HG03025 (cell line): Measurements from ENCODE around the gene SLC22A8.
"Not testable (repeated sequence)": the region's sequence is repeated elsewhere in the genome, so short reads cannot be mapped to it uniquely, and the experiment has no call there.

Experiments used
- ATAC-seq: cut with Tn5 transposase; IDR thresholded peaks from one replicate; pipeline ENCODE4 v1.9.1; 2021; ENCODE audit warnings: mild to moderate bottlenecking, moderate library complexity; ENCODE audit not compliant: unreplicated experiment, low FRiP score

Gene SLC22A8

GRCh38 chr11:63015521-63016215, at the start of gene SLC22A8:
Gene SLC22A8, minus strand, starts transcription at chr11:63015841. Its CDS starts 883 bp downstream, at chr11:63014958.
- ATAC-seq, result no peak

GRCh38 chr11:63046203-63046602, 30.6 kb upstream of the SLC22A8 start:
- ATAC-seq, result not testable (repeated sequence)

GRCh38 chr11:63042596-63042995, 27.0 kb upstream of the SLC22A8 start:
- ATAC-seq, result no peak

GRCh38 chr11:63032457-63032856, 16.8 kb upstream of the SLC22A8 start:
- no peak for ATAC-seq

GRCh38 chr11:63023841-63024648, 8.4 kb upstream of the SLC22A8 start:
- no peak for ATAC-seq

- ATAC-seq, result no peak
These were observed 7.7 kb upstream of the SLC22A8 start for GRCh38 chr11:63023222-63023814.

- ATAC-seq, result no peak
These were observed 6.8 kb upstream of the SLC22A8 start for GRCh38 chr11:63022441-63022840.

- ATAC-seq, result no peak
These were observed 5.1 kb upstream of the SLC22A8 start for GRCh38 chr11:63020671-63021291.

GRCh38 chr11:63019506-63019905, 3.9 kb upstream of the SLC22A8 start:
- ATAC-seq, result no peak

- ATAC-seq, result no peak
These were observed 1.8 kb upstream of the SLC22A8 start for GRCh38 chr11:63017306-63017974.

GRCh38 chr11:63014408-63015055, 1.1 kb downstream of the SLC22A8 start:
- no peak for ATAC-seq

GRCh38 chr11:63012839-63013238, 2.8 kb downstream of the SLC22A8 start:
- ATAC-seq, result no peak

- no peak for ATAC-seq
These were observed 3.2 kb downstream of the SLC22A8 start for GRCh38 chr11:63012430-63012829.

GRCh38 chr11:63010934-63011439, 4.7 kb downstream of the SLC22A8 start:
- no peak for ATAC-seq

- ATAC-seq, result no peak
These were observed 7.7 kb downstream of the SLC22A8 start for GRCh38 chr11:63007920-63008319.

GRCh38 chr11:63001456-63001855, 14.2 kb downstream of the SLC22A8 start:
- ATAC-seq, result no peak

- ATAC-seq, result no peak
These were observed 16.0 kb downstream of the SLC22A8 start for GRCh38 chr11:62999649-63000048.

- ATAC-seq, result no peak
These were observed 16.5 kb downstream of the SLC22A8 start for GRCh38 chr11:62999156-62999555.

GRCh38 chr11:62996271-62996670, 19.4 kb downstream of the SLC22A8 start:
- ATAC-seq, result no peak

- ATAC-seq, result no peak
These were observed 20.9 kb downstream of the SLC22A8 start for GRCh38 chr11:62994775-62995174.
